GM10266 (cell line): ENCODE results near the gene PDE4DIP.
"Not testable (repeated sequence)": the region's sequence is repeated elsewhere in the genome, so short reads cannot be mapped to it uniquely, and the experiment has no call there.

Source experiments
- DNase-seq: peaks from one replicate; pipeline ENCODE4 v3.0.0; 2012; ENCODE audit errors: extremely low spot score

PDE4DIP gene

DNA sequence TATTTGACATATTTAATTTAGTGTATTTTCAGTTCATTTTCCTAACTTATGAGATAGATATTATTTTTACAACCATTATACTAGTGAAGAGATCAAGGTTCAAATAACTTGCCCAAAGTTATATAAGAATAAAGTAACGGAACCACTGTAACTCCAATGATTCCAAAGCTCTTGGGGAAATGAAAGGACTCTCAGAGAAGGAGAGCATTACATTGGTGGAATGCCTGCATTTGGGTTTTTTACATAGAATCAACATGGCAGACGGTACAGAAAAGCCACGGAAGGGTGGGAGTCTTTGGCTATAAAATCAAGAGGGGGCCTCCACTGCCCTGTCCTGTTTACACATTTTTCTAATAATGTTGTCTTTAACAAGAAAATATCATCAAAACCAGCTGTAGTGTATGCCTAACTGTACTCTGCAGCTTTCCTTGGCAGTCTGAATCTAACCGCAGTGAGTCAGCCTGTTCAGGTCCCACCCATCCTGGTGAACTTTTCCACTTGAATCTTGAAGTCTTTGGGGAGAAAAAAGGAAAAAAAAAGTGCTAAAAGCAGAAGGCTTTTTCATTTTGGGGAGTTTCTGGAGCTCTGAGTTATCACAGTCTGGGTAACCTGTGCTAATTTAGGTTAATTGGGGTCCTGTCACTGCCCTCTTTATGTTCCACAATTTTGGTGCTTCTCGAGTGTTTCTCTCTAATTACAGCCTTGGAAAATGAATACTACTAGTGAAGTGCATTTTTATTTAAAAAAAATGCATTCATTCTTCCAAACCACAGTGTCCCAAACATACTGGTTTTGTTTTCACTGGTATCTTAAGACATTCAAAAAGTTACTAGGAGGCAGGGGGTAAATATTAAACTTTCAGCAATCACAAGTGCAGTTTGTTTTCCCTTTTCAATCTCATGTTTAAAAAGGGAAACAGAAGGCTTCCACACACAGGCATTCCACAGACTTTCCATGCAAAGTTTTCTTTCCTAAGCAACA, 30.5 kb downstream of the PDE4DIP start:
- not testable (repeated sequence) for DNase-seq

DNA sequence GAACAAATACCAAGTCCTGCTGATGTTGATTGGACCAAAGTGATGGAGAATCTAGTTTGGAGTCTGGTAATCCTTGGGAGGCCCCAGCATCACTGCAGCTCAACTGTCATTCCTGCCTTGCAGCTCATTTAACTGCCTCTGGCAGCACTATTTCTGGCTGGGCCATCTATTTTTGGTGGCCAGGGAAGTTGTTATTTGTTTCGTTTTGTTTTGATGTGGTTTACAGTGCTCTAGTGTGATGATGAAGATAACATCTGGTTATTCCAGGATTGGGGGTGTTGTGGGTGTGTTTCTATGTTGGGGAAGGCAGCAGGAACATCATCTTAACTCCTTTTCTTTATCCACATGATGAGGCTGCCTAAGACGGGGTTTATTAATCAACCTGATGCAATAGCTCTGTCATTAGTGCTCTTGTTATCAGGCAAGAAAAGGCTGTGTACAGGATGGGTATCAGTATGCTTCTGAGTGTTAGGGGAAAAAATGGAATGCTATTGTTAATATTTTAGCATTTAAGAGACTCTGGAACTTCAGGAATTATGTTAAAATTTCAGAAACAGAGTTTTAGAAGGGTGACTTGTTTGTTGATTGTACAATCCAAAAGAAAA, 35.7 kb downstream of the PDE4DIP start:
- DNase-seq: not testable (repeated sequence)

DNA sequence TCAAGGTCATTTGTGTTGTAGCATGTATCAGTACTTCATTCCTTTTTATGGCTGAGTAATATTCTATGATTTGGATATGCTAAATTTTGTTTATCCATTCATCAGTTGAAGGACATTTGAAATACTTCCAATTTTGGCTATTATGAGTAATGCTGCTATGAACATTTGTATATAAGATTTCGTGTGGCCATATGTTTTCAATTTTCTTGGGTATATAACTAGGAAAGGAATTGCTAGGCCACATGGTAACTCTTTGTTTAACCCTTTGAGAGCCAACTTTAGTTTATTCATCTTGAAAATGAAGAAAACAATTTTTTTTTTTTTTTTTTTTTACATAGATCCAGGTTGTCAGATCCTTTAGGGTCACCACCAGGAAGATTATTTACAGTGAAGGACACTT, 37.0 kb downstream of the PDE4DIP start:
- DNase-seq: not testable (repeated sequence)

DNA sequence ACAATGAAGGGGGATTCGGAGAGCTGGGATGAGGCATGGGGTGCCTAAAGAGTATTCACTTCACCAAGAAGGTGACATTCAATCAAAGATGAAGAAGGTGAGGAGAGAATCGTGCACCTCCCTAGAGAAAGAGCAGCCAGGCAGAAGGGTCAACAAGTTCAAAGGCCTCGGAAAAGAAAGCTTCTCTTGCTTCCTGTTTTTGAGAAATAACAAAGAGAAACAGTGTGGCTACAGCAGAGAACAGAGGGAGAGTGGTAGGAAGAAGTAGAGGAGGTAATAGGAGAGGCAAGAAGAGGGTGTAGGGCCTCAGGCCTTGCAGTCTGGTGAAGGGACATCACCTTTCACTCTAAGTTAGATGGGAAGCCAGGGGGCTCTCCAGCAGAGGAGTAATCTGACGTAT, 41.0 kb downstream of the PDE4DIP start:
- not testable (repeated sequence) for DNase-seq

DNA sequence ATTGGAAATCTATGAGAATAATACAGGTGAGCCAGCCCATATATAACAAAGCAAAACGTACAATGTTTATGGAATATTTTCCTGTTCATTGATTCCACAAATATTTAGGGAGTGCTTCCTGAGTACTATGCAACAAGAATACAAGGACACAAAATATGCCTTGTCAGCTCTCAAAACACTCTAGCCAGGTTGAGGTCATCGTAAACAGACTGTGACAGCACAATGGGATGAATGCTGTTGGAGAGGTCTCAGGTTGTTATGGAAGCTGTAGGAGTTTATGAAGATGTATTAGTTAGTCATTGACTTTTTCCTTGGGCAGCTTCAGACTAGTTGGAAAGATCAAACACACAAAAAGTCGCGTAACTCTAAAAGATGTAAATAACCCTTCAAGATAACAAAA, 42.1 kb downstream of the PDE4DIP start:
- not testable (repeated sequence) for DNase-seq

GRCh38 chr1:148888597-148888996, 44.4 kb downstream of the PDE4DIP start:
- DNase-seq: not testable (repeated sequence)

DNA sequence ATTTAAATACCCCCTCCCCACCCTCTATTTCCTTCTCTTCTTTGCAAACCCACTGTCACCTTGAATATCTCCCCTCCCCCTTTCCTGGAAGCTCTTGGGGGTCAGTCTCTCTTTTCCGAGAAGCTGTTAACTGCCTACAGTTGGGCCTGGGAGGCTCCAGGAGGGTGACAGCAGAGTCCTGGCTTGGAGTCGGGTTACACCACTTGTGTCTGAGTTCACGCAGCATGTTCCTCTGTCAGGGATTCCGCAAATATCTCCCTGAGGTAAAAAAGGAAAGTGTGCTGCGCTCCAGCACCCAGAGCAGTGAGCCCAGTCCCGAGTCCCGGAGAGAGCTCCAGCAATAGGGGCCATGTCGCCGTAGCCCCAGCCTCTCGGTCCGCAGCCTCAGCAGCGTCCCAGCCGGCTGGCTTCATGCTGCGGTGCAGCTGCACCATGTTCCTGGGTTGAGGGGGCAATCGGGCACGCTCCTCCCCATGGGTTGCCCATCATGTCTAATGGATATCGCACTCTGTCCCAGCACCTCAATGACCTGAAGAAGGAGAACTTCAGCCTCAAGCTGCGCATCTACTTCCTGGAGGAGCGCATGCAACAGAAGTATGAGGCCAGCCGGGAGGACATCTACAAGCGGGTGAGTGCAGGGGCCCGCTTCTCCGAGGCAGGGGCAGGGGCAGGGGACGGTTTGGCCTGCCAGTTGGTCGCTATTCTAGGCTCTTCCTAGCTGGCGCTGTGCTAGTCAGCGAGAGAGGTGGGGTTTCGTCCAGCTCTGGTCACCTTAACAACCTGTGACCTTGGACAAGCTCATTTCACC, 45.2 kb downstream of the PDE4DIP start:
- DNase-seq: not testable (repeated sequence)

DNA sequence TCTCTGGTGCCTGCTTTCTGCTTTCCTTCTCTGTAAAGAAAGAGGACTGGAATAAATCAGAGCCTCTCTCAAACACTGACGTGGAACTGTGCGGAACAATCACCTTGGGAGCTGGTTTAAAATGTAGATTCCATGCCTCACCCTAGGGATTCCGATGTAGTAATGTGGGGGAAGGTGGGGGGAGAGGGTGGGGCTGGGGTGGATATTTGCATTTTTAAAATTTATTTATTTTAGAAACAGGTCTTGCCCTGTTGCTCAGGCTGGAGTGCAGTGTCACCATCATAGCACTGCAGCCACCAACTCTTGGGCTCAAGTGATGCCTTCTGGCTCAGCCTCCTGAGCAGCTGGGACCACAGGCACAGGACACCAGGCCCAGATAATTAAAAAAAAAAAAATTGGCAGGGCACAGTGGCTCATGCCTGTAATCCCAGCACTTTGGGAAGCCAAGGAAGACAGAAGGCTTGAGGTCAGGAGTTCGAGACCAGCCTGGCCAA, 45.9 kb downstream of the PDE4DIP start:
- not testable (repeated sequence) for DNase-seq

- DNase-seq: not testable (repeated sequence)
These were observed 50.4 kb downstream of the PDE4DIP start for GRCh38 chr1:148894360-148895352.

DNA sequence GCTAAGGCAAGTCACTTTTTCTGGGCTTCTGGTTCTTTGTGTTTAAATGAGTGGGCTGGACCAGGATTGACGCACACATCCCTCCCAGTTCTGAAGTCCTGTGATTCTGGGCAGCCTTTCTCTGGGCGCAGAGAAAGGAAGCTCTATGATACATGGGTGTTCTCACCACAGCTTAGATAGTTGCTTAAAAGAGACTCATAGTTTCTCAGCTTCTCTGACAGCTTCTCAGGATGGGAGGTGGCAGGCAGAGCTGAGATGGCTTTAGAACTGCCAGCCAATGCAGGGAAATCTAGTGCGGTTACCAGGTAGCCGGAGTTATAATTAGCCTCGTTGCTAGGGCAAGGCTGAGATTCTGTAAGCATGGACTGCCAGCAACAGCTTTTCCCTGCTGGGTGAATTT, 55.8 kb downstream of the PDE4DIP start:
- DNase-seq: not testable (repeated sequence)

DNA sequence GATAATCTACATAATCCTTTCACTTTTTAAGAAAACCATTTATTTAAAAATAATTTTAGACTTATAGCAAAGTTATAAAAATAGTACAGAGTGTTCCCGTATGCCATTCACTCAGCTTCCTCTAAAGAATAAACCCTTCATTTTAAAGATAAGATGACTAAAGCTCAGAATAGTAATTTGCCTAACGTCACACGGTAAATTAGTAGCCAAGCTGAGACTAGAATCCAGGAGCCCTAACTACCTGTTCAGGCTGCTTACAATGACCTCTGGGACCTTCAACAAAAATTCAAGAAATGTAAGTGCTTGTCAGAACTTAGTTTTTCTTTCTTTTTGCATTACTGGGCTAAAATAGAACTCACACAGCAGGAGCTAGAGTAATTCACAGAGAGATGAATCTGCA, 56.5 kb downstream of the PDE4DIP start:
- not testable (repeated sequence) for DNase-seq

DNA sequence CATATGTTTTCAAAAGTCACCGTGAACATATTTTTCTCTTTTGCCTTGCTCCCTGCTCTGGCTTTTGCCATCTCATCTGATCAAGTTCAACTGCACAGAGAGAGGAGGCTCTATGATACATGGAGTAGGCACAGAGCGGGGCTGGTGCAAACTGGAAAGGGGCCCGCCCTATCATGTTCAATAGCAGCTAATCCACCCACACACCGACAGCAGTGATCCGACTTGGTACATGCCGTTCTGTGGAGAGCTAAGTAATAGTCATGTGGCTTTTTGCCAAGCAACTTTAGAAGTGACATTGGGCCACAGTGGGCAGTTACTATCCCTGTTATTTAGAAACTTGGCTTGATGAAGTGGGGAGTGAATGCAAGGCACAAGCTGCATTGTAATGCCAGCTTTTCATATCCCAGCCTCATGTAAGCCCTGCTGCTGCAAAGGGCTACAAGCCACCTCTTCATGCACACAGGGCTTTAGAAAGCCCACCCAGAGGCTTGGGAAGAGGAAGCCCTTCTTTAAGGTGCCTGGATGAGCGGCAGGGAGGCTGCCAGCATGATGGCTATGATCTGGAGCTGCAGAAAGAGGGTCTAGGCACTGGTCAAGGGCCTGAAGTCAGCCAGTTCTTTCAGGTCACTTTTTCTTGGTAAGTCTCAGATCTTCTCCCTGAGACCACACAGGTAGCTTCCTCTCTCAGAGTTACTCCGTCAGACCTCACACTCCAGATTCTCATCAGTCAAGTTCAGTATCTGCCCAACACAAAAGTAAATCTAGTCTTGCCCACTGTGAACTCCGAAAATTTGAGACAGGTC, 57.1 kb downstream of the PDE4DIP start:
- not testable (repeated sequence) for DNase-seq

DNA sequence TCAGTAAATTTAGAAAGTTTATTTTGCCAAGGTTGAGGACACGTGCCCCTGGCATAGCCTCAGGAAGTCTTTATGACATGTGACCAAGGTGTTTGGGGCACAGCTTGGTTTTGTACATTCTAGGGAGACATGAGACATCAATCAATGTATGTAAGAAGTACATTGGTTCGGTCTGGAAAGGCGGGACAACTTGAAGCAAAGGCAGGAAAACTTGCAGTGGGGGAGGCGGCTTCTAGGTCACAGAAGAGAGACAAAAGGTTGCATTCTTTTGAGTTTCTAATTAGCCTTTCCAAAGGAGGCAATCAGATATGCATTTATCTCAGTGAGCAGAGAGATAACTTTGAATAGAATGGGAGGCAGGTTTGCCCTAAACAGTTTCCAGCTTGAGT, 57.7 kb downstream of the PDE4DIP start:
- not testable (repeated sequence) for DNase-seq

DNA sequence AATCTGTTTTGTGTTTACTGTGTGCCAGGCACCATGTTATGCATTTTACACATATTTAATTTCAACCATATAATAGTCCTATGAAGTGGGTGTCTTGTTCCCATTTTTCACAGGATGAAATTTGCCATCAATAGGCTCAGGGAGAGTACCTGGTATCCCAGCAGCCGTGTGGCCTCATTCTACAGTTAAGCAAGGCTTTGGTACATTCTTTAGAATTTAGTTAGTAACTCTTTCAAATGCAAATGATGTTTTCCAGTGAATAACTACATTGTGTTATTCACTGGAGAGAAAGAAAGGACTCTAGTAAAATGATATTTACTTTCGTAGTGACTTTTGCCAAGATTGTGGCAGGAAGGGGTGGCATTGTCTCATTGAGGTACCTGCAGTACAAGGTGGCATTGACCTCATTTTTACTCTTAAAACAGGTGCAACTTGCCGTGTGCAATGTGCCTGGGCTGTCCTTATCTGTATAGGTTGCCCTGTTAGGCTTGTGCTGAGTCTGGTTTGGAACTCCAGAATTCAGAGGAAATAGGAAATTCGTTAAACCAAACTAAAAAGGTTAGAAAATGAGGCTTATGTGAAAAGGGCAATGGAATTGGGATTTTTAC, 65.1 kb downstream of the PDE4DIP start:
- not testable (repeated sequence) for DNase-seq

DNA sequence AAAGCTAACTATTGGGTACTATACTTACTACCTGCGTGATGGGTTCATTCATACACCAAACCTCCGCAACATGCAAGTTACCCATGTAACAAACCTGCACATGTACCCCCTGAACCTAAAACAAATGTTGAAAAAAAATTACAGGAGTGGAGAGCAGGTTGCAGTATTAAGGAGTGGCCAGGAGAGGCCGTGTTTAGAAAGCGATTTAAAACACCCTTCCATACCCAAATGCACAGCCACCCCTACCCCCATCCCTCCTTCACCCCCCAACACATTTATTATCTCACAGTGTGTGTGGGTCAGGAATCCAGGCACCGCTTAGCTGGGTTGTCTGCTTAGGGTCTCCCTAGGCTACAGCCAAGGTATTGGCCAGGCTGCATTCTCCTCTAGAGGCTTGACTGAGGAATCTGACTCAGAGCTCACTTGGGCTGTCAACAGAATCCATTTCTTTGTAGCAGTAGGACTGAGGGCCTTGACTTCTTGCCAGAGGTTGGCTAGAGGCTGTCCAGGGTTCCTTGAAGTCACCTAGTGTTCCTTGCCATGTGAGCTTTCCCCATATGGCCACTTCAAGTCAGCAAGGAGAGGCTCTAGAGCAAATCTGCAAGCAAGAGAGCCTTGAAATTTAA, 67.2 kb downstream of the PDE4DIP start:
- not testable (repeated sequence) for DNase-seq

- DNase-seq: not testable (repeated sequence)
These were observed 72.0 kb downstream of the PDE4DIP start for GRCh38 chr1:148916222-148916621.

- DNase-seq: not testable (repeated sequence)
These were observed 72.6 kb downstream of the PDE4DIP start for GRCh38 chr1:148916695-148917348.
